A673 (cell line): Measurements from ENCODE around the gene RNF223.

Experiments used
- EZH2 ChIP-seq: fragments of 200-600 bp; sonication (generic); IDR thresholded peaks from 2 replicates; pipeline ENCODE4 v1.6.1; 2017; ENCODE audit warnings: borderline replicate concordance, low read depth, mild to moderate bottlenecking, mixed read lengths, antibody characterized with exemption, low read length; ENCODE audit not compliant: poor library complexity, severe bottlenecking
- TF ChIP-seq, protein P1 (sequence below): fragments of 300-800, 200-600 bp; sonication (generic); conservative IDR thresholded peaks from 2 replicates; pipeline ENCODE4 v1.5.1; 2017; ENCODE audit warnings: low read depth, mild to moderate bottlenecking, antibody characterized with exemption, low read length, moderate library complexity, mixed read lengths

- TF ChIP-seq, protein P1, sequence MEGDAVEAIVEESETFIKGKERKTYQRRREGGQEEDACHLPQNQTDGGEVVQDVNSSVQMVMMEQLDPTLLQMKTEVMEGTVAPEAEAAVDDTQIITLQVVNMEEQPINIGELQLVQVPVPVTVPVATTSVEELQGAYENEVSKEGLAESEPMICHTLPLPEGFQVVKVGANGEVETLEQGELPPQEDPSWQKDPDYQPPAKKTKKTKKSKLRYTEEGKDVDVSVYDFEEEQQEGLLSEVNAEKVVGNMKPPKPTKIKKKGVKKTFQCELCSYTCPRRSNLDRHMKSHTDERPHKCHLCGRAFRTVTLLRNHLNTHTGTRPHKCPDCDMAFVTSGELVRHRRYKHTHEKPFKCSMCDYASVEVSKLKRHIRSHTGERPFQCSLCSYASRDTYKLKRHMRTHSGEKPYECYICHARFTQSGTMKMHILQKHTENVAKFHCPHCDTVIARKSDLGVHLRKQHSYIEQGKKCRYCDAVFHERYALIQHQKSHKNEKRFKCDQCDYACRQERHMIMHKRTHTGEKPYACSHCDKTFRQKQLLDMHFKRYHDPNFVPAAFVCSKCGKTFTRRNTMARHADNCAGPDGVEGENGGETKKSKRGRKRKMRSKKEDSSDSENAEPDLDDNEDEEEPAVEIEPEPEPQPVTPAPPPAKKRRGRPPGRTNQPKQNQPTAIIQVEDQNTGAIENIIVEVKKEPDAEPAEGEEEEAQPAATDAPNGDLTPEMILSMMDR, result no peak
- TF ChIP-seq EZH2, result no peak
These were observed 5.5 kb downstream of the RNF223 start for GRCh38 chr1:1068517-1069055.
